Bladder microvascular endothelial cell (primary cell): ENCODE data around the gene TVP23C. TPM values are rescaled to one million over a fixed set of nuclear protein-coding genes. Genes with fewer than 3 reads are reported as not detected.

ENCODE experiments used
- total RNA-seq: library from RNA; depleted of rRNA; stranded (reverse); fragments of >200 nt; gene quantifications from 2 replicates; pipeline ENCODE4 v1.2.3, GENCODE V29; 2014

The TVP23C gene
- total RNA-seq = 14.9 and 42.0 TPM in 2 replicates

GRCh38 chr17:15563375-15563857 lies at the start of gene TVP23C:
Gene TVP23C, minus strand, starts transcription at chr17:15563483. Its CDS starts 35 bp downstream, at chr17:15563448.

GRCh38 chr17:15467592-15467991 lies 95.7 kb downstream of the TVP23C start, which contains the start of gene CDRT4:
Gene CDRT4, minus strand, starts transcription at chr17:15467621. Its CDS starts 27,383 bp downstream, at chr17:15440238.

Other genes starting within 250 kb of the TVP23C start
- gene TEKT3, start 221.9 kb downstream of the TVP23C start, total RNA-seq = not detected in 2 replicates
- 1.8 and 4.9 TPM in 2 replicates for gene CDRT4, start 95.9 kb downstream of the TVP23C start, total RNA-seq
- 0.32 and 3.2 TPM in 2 replicates for gene FBXW10B, start 56.2 kb upstream of the TVP23C start, total RNA-seq
- 65.4 and 161 TPM in 2 replicates for gene TRIM16, start 120.8 kb upstream of the TVP23C start, total RNA-seq
- 34.2 and 44.1 TPM in 2 replicates for gene ZNF286A, start 136.3 kb upstream of the TVP23C start, total RNA-seq
- 0.38 TPM in 1 of 2 replicates, not detected in the other for gene TBC1D26, start 168.8 kb upstream of the TVP23C start, total RNA-seq